ENCODE measurements around the gene ZMYND11.
"Not testable (repeated sequence)": the region's sequence is repeated elsewhere in the genome, so short reads cannot be mapped to it uniquely, and the experiment has no call there.

Gene ZMYND11

DNA sequence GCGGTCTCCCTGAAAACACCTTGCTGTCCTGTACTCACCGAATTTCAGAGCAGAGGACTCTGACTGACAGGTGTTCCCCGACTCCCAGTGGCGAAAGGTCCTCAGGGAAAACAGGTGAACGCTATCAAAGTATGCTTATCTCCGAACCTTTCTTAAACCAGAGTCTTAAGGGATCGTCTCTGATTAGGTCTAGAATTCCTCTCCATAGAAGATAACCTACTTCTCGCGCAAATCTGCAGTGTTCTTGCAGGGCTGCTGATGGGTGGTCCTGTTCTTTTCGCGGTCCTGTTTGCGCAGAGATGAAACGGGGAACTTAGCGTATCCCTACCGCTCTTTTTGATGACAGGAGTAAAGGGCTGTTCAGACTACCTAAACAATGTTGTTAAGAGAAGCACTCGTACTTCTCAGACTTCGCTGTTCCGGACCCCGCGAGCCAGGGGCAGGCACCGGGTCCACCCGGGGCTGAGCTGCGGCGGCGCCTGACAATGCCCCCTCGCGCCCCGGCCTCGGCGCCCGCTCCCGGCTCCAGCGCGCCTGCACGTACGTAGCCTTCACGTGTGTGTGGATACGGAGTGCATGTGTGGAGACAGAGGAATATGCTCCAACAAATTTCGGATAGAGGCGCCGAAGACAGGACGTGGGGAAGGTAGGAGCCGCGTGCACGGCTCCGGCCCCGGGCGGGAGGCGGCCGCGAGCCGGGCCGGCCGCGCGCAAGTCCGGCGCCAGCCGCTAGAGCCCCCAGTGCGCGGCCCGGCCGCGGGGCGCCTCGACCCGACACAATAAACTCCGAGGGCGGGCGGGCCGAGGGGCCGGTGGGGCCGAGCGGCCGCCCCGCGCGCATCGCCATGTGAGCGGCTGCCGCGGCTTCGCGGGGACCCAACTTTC lies 766 bp upstream of the ZMYND11 start:
- DNase-seq, result peak; percentile 27

DNA sequence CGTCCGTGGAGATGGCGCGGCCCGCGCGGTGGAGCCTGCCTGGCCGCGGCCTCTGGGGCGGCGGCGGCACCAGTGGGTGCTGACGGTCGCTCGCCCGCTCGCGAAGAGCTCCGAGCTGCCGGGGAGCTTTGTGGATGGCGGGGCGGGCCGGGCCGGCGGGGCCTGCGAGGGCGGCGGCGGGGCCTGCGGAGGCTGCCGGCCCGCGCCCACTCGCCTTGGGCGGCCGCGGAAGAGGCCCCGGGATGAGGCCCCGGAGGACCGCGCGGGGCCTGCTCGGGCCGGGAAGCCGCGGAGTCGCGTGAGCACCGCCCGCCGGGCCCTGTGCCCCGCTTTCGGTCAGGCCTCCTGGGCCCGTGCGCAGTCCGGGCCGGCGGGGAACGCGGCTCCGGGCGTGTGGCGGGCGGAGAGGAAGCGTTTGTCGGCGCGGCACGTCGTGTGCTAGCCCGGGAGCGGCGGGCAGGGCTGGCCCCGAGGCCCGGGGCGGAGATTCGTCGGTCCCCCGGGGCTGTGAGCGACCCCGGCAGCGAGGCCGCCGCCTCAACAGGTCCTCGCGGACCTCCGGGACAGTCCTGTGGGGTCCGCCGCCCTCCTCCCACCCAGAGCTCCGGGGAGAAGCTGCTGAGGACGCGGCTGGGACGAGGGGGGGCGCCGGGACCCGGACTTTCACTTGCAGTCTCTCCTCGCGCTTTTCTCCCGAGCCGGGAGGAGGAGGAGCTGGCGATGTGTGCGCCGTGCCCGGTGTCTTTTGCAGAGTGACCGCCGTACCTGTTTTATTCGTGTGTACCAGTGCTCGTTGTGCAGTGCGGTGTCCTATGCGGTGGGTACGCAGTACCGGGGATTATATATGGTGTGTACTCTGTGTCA lies 578 bp downstream of the ZMYND11 start:
- DNase-seq, result peak; percentile 55

DNA sequence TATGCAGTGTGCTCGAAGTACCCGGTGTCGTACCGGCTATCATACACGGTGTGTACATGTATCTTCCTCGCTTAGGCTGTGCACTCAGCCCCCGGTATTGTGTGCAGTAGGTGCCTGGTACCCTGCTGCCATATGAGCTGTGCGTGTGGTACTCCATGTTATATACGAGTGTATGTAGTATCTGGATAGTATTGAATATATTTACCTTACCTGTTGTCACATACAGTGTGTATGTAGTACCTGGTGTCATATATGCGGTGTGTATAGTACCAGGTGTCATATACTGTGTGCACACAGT lies 1.2 kb downstream of the ZMYND11 start:
- DNase-seq, result no peak

DNA sequence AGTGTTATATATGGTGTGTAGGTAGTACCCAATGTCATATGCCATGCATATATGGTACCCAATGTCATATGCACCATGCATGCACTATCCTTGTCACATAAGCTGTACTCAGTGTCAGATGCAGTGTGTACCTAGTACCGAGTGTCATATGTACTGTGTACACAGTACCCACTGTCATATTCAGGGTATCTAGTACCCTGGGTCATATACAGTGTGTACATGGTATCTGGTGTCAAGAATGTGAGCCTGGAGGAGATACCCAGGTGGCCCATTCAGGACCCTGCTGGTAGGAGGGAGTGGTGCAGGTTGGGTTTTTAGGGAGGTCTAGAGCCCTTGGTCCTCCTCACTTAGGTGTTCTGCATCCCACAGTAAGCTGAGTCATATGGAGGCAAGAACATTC lies 1.8 kb downstream of the ZMYND11 start:
- DNase-seq, result no peak

DNA sequence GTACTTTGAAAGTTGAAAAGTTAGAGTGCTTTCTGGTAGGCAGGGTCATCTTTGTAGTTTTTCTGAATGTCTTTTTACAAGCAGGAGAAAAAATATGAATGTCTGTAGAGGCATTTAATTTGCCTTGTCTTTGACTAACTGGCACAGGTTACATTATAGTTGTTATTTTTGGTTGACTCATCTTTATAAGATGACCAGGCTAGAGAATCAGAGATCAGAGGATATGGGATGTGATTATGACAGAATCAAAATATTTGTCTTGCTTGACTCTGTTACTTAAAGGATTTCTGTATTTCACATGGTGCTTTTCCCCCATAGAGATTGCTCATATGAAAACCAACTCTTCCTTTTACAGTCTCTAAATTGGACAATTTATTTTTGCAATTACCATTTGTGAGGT lies 2.4 kb downstream of the ZMYND11 start:
- peak; percentile 39 for DNase-seq

DNA sequence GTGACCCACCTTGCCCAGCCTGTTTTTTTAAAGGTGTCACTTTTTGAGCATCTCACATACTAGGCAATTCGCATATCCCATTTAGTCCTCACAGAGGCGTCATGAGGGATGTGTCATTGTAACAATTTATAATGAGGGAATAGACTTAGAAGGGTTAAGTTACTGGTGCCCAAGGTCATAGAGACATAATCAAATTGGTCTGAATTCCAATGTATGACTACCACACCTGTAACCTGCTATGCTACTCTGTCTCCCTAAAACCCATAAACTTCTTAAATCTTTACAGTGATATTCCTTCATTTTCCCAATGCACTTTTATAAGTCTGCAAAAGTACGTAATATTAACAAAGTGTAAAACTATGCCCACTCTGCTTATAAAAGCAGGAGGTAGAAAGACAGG lies 7.1 kb downstream of the ZMYND11 start:
- DNase-seq, result no peak

DNA sequence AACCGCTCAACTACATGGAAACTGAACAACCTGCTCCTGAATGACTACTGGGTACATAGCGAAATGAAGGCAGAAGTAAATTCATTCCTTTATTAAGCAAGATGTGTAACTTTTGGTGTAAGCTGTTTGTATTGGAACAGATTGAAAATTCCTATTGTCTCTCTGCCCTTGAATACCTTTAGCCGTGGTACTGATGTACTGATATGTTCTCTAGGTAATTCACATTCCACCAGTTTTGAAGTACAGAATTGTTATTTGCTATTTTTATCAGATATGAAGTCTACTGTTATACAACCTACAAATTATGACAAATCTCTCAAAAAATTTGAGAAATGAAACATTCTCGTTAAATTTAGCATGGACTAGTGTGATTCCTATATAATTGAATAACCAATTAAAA lies 17.7 kb downstream of the ZMYND11 start:
- DNase-seq, result no peak

DNA sequence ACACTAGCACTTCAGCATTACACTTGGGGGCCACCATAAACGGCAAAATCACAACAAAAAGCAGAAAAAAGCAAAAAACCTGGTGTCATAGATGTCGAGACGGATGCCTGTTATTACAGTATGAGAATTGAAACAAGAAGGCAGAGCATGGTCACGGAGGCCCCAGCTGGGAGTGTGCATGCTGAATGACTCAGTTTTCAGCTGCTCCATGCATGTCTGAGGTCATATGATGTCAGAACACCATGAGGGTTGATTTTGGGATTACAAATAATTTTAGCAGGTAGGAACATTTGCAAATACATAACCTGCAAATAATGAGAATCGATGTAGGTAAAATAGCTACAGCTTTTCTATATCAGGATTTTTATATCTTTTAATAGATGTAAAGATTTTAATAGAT lies 19.1 kb downstream of the ZMYND11 start:
- peak; percentile 51 for DNase-seq

DNA sequence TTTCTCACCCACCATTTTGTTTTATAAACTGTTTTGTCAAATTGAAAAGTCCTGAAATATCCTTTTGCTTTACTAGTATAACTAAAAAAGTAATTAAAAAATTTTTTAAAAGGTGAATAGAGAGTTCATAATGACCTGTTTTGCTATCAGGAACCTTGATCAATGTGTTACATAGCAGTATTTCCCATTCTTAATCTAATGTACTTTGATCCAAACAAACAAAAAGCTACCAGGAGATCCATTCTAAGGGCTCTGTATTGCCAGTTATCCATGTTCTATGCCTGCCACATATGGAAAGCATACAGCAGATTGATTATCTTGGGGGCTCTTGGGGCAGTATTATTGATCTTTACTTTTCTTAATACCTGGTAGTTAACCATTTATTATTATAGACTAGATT lies 32.1 kb downstream of the ZMYND11 start:
- DNase-seq, result no peak

DNA sequence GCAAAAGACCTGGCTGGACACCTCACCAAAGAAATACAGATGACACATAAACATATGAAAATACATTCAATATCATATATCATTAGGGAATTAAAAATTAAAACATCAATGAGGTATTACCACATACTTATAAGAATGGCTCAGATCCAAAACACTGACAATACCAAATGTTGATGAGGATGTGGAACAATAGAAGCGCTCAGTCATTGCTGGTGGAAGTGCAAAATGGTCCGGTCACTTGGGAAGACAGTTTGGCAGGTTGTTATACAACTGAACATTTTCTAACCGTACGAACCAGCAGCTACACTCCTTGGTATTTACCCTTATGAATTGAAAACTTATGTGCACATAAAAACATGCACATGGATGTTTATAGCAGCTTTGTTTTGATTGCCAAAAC lies 38.5 kb downstream of the ZMYND11 start:
- no peak for DNase-seq

DNA sequence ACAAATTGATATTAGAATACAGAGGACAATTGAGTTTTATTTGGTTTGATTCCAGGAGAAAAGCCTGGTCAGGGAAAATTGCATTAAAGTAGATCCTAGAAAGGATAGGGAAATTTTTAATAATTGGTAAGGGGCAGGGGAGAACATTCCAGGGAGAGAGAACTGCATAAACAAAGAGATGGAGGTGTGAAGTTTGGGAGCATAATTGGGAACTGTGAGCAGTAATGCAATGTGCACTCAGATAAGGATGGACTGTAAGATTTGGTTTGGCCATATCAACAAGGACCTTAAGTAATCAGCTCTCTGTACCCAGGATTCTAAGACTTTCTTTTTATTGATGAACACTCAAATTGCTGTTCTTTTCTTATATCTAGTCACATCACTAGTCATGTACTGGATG lies 41.4 kb downstream of the ZMYND11 start:
- no peak for DNase-seq

DNA sequence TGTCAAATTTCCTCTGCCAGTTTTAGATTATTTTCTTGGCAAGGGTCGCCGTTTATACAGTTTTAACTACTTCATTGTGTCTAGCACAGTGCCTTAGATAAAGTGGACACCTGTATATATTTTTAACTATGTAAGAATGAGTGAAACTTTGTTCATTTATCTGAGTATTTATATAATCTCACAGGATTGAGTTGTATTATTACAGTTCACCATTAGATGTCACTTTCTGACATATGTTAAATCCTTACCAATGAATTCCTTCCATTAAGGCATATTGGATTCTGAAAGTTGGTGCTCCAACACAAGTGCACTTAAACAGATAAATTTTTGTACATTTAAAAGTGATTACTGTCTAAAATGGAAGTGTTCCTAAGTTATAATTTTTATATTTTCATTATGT lies 43.0 kb downstream of the ZMYND11 start:
- peak; percentile 40 for DNase-seq

DNA sequence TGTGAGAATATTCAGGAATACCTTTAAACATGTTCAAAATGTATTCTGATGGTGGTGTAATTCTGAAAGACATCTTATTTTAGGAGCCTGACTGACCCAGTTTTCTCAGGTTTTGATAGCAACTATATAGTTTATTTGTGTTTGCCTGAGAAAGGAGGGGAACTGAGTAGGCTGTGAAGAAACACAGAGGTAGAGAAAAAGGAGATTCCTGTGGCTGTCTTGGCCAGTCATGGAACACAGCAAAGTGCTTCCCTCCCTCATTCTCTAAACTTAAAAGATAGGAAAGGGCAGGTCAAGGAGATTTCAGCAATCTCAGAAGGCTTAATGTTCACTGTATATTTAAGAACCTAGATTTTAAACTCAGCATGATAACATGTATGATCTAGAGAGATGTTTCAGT lies 43.5 kb downstream of the ZMYND11 start:
- DNase-seq, result no peak

DNA sequence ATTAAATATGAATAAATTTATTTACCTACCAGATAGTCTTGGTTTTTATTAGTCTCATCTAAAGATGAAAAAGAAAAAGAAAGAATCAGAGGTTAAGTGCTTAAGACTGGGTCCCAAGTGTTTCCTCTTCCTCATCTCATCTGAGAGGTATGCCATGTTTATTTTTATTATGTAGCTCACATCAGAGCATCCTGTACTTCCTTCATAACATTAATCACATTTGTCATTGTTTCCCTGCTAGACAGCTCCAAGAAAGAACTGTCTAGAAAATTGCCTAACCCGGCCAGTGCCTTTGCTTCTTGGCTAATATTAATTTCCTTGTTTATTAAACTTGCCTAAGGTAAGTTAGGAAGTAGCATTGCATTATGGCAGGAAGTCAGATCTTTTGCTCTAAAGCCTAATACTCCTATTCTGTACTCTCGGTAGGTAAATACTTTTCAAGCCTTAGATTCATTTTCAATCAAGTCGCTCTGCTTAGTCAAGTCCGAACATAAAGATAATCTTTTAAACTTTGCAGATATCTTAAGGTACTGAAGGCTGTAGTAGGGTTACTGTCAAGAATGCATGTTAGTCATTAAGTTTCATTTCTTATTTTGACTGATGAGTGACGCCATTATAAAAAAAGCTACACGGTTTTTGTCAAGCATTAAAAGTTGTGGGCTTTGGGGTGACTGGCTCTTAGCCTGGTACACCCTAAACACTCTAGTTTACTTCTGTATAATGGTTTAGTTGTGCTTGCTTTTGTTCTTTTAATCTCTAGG lies 47.4 kb downstream of the ZMYND11 start:
- DNase-seq, result peak; percentile 5

DNA sequence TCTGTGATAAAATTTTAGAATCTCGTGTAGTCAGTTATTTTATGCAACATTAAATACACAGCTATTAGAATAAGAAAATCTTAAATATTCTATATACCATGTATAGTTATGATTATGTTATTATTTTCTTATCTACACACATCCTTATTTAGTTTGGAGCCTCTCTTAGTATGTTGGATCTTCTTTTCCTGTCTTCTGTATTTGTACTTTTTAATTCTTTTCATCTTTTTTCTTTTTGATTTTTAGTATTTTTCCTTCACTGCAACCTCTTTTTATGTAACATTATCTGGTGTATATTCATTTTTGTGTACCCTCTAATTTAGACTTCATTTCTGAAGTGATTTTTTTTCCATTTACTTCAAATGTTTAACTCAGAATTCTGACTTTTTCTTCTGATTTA lies 48.9 kb downstream of the ZMYND11 start:
- DNase-seq, result no peak

DNA sequence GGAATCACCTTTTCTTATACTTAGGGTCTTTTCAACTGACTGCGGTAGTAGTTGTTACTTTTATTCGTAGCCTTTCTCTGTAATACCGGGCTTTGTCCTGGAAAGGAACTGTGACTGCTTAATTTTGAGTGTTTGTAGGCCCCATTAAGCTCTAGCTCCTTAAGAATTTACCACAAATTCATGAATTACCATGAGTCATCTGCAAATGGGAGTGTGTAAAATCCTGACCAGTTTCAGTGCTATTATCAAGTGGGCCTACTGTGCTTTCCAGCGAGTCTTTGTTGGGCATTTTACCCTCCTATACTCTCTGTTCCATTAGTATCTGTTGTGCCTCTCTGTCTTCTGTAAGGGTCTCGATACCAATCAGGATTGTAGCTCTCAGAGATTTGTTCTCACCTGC lies 49.7 kb downstream of the ZMYND11 start:
- DNase-seq, result peak; percentile 55

DNA sequence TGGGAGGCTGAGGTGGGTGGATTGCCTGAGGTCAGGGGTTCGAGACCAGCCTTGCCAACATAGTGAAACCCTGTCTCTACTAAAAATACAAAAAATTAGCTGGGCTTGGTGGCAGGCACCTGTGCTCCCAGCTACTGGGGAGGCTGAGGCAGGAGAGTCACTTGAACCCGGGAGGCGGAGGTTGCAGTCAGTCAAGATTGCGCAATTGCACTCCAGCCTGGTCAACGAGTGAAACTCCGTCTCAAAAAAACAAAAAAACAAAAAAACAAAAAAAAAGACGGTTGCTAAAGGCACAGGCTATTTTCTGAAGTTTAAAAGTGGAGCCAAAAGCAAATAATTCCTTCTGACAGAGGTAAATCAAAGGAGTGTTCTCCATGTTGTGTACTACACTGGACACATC lies 50.3 kb downstream of the ZMYND11 start:
- DNase-seq, result not testable (repeated sequence)

DNA sequence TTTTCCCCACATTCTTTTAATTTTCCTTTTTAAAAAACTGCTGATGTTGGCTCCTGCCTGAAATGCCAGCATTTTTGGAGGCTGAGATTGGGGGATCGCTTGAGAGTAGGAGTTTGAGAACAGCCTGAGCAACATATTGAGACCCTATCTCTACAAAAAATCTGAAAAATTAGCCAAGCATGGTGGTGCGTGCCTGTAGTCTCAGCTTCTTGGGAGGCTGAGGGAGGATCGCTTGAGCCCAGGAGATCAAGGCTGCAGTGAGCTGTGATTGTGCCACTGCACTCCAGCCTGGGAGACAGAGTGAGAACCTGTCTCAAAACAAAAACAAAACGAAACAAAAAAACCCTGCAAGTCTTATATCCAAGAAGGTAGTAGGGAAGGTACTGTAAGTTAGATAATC lies 51.7 kb downstream of the ZMYND11 start:
- no peak for DNase-seq

DNA sequence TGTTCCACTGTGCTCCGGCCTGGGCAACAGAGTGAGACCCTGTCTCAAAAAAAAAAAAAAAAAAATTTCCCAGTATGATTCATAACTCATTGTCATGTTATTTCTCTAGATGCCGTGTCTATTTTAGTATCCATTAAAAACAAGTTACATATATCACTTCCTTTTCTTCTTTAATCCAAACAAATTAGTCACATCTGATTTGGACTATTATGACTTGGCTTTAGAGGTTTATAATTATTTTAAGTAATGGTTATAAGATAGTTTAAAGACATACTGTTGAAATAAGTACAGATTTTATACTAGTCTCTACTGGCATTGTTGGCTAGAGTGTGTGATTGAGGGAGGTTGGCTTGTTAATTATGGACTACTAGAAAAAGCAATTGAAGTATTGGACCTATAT lies 53.3 kb downstream of the ZMYND11 start:
- peak; percentile 8 for DNase-seq

DNA sequence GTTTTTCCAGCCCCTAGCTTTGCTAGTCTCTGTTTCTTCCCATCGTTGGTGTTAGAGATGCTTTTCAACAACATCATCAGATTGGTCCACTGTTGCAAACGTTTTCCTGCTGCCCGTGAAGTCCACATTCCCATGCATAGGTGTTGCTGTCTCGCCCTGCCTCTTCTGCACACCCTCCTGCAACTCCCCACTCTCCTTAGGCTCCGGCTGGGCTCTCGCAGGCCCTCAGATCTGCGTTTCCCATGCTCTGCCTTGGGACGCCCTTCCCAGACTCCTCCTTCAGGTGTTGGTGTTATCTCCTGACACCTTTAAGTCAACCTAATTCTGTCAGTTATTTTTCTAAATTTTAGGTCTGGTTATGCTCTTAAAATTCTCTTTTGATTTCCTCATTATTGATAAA lies 55.0 kb downstream of the ZMYND11 start:
- no peak for DNase-seq

DNA sequence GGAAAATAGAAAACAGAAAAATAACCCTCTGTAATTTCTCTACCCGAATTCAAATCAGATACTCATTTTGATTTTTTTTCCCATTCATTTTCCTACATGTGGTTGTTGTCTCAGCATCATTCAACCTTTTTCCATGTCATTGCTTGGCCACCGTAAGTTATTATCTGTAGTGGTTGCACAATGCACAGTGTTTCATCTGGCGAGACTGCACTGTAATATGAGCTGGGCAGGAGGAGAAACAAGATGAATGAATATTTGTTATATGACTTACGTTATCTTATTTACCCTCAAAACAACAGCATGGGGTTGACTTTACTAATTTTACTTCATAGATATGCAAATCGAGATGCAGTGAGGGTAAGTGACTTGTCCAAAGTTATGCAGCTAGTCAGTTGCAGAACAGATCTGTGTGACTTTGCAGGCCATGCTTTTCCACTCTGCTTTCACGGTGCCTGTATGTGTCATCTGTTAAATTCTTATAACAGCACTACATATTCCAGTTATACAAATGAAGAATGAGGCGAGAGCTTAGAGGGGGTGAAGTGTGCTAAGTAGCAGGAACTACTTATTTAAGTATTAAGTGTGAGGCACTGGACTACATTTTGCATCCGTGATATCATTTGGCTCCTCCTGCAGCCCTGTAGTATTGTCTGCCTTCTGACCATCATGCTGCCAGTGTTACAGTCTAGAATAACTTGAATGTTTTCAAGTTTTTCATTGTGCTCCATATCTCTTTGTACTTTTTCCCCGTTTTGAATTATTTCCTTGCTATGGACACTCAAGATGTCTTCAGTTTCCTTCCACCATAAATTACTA lies 56.7 kb downstream of the ZMYND11 start:
- peak; percentile 53 for DNase-seq

DNA sequence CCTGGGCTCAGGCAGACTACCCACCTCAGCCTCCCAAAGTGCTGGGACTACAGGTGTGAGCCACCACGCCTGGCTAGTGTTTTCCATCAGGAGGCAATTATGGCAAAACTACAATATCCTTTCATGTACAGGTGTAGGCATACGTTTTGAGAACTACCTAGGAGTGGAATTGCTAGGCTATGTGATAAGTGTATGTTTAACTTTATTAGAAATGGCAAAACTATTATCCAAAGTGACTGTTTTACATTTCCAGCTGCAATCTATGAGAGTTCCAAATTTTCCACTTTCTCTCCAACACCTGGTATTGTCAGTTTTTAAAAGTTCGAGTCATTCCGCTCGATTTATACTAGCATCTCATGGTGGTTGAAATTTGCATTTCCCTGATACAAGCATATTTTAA lies 59.0 kb downstream of the ZMYND11 start:
- DNase-seq, result no peak

DNA sequence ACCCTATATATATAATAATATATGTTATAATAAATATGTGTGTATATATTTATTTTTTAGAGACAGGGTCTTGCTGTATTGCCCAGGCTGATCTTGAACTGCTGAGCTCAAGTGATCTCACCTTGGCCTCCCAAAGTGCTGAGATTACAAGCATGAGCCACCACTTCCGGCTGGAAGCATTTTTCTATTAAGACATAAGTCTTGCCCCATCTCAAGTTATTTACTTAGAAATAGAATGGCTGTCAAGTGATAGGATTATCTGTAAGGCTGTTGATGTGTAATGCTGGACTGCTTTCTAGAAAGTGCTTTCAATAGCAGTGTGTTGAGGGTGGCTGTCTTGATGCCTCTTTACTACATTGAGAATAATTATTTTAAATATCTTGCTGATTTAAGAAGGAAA lies 65.2 kb downstream of the ZMYND11 start:
- peak; percentile 20 for DNase-seq
